GF-D8 (cell line): ENCODE results near the gene SPDYE1.
A peak's percentile ranks its signal among the peaks of the same experiment; 100 is the strongest.
"Not testable (repeated sequence)": the region's sequence is repeated elsewhere in the genome, so short reads cannot be mapped to it uniquely, and the experiment has no call there.

Experiments used
- DNase-seq: peaks from one replicate; lab custom pipeline; 2025; lab: John Stamatoyannopoulos, UW

The SPDYE1 gene, protein sequence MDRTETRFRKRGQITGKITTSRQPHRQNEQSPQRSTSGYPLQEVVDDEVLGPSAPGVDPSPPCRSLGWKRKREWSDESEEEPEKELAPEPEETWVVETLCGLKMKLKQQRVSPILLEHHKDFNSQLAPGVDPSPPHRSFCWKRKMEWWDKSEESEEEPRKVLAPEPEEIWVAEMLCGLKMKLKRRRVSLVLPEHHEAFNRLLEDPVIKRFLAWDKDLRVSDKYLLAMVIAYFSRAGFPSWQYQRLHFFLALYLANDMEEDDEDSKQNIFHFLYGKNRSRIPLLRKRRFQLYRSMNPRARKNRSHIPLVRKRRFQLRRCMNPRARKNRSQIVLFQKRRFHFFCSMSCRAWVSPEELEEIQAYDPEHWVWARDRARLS

DNA sequence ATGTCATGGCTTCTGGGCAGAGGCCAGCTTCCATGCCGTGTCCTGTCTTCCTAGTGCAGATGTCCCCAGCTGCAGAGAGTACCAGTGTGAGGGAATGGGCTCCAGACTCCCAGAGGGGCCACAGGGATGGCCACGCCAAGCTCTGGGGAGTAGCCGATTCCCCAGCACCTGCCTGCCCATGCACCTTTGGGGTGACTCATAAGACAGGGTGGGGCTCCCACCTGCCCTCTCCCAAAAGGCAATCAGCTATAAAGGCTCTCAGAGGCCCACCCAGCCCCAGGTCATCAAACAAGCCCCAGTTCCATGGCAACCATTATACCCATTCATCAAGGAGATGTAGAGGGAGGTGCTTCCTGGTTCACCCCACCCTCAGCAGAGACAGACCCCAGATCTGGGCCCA, at the start of gene SPDYE1:
Gene SPDYE1 (plus strand): TSS at position 366 of the 400 bp plus-strand sequence. CDS start 2,053 bp downstream, outside the sequence.
- not testable (repeated sequence) for DNase-seq

DNA sequence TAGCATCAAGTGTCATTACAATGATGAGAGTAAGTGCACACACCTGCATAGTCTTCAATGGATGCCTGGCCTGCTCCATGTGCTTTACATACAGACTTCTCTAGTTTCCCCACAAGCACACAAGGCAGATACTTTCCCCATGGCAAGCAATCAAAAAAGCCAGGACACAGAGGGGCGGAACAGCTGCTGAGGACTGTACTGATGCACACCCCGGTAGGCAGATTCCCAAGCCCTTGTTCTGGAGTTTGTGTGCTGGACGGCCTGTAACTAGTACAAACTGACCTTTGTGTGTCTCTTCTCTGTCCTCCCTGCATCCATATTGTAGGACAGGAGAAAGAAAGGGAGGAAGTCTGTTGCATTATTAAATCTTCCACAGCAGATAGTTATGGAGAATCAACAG, 45.7 kb upstream of the SPDYE1 start:
- DNase-seq, result no peak

DNA sequence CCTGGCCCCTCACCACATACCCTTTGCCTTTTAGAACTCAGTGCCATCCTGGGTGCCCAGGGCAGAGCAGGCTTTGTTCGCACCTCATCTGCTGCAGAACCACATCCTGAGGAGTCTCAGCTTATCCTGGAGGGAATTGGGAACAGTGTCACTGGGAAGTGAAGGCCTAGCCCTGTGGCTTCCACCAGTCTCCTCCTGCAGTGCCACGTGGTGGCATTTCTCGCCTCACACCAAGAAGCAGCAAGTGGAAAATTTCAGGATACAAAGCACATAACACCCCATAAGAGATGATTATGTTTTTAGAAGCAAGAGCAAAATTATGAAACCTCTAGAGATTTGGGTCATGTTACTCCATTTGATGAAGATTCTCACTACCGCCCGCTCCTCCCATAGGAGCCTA, 44.6 kb upstream of the SPDYE1 start:
- no peak for DNase-seq

DNA sequence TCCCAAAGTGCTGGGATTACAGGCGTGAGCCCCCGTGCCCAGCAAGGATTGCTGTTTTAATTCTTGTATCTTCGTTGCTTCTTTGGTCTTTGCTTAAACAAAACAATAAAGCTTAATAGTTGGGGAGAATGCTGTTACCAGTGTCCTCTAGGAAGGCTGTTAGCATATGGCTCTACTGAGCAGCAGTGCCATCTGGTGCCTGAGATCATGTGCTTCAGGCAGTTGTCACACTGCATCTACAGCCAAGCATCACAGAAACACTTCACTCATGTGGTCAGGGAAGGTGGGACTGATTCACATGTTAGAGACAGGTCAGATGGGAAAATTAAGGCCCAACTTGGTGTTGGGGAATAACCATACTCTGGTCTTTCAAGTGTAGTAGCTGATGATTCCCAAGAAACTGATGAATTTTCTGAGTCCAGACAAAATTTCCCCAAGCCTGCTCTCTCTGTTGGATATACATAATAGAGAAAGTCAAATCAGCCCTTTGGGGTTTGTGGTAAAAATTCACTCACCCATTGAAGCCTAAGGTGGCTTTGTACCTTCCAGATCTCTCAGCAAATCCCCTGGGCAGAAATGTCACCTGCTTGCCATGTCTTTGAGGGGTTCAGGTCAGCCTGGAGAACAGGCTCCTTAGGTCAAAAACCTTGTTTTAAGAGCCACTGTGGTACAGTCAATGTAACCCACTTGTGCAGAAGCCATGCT, 43.0 kb upstream of the SPDYE1 start:
- peak; percentile 29 for DNase-seq

DNA sequence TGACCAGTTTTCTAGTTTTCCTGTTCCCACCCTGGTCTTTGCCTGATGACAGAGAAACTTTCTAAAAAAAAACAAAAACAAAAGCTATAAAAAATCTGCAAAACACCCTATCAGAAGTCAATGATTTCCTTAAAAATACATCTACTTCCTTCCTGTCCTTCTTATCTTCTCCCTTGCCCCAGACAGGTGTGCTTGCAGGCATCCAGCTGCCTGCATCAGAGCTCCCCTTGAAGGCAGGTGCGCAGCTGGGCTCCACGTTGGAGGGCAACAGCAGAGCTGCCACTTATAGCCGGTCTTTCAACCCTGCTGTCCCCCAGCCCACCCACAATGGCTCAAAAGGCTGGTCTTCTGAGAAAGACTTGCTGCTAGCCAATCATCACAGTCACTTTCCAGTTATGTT, 41.7 kb upstream of the SPDYE1 start:
- no peak for DNase-seq

DNA sequence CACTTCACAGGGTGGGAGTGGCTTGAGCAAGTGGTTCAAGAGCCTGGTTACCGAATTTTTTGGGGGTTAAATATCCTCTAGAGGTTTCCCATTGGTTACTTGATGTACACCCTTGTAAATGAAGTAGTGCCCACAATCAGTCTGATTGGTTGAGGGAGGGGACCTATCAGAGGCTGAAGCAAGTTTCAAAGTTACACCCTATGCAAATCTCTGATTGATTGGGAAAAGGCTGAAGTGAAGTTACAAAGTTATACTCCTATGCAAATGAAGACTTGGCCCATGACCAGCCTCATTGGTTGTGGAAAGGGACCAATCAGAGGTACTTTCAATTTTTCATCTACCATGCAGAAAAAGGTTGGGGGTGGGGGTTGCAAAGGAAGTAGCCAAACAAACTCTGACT, 36.8 kb upstream of the SPDYE1 start:
- DNase-seq, result no peak

DNA sequence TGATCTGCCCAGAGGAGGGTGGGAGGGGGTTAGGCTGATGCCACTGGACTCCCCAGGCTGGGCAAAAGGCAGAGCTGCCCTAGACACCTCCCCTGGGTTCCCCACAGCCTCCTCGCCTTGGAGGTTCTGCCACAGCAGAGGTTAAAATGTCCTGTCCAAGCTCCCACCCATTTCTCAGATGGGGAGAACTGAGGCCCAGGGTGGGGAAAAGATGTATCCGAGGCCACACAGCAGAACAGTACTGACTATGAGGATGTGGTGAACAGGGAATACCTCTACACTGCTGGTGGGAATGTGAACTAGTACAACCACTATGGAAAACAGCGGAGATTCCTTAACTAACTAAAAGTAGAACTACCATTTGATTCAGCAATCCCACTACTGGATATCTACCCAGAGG, 31.3 kb upstream of the SPDYE1 start:
- DNase-seq, result not testable (repeated sequence)

DNA sequence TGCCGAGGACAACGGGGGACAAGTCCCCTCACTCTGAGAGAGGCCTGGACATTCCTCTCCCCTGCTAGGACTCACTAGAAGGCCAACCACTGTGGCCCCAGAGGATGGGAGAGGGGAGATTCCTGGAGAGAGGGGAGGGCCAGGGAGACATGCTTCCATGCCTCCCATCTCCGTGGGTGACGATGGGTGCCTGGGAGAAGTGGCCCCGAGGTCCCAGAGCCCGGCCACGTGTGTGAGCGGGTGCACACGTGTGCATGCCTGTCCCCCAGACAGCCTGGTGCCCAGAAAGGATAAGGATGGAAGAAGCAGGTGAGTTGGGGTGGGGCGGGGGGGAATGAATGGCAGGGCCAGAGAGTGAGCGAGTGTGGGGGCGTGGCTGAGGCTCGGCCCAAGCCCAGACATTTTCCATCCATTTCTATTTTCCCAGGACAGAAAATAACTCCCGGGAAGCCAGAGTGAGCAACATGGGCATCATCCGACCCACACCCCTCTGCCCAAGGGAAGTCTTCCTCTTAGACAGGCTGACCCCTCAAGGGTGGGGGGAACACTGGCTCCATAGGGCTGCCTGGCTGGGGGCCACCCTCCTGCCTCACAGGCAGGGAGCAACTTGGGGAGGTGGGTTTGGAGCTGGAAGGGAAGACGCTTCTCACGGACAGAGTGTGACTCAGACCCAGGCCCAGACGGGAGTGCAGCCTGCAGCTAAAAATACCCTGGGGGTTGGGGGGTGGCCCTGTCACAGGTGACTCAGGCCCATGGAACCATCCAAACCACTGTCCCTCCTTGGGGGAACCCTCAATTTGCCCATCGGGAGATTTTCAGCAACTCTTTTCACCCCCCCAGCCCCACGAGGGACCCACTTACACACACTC, 29.3 kb upstream of the SPDYE1 start:
- DNase-seq, result not testable (repeated sequence)

DNA sequence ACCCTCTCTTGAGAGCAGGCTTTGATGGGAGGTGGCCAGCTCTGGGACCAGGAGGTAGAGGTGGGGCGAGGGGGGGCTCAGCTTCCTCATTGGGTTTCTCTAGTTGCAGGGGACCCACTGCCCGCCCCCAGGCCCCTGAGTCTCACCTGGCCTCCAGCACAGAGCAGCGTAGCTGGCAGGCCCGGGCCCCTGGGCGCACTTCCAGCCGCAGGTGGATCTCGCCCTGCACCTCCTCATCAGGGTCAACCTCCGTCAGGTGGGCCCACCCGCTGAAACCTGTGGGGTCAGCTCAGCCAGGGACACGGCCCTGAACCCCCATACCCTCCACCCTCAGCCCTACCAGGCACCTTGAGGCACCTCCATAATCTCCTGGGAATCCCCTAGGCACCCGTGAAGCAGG, 28.1 kb upstream of the SPDYE1 start:
- not testable (repeated sequence) for DNase-seq

DNA sequence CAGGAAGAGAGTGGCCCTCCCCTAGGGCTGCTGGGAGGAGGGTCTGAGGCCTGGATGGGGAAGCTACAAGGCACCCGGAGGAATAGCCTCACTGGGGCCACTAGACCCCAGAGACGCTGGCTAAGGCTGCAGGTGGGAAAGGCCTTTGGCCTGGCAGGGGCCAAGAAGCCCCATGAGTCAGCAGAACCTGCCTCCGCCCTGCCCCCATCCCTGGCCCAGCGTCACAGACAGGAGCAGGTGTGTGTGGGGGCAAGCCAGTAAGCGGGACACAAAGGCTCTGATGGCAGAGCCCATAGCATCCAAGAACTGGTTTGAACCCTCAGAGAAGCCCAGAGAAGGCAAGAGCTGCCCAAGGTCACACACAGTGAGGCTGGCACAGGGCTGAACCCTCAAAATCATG, 27.0 kb upstream of the SPDYE1 start:
- DNase-seq, result not testable (repeated sequence)

DNA sequence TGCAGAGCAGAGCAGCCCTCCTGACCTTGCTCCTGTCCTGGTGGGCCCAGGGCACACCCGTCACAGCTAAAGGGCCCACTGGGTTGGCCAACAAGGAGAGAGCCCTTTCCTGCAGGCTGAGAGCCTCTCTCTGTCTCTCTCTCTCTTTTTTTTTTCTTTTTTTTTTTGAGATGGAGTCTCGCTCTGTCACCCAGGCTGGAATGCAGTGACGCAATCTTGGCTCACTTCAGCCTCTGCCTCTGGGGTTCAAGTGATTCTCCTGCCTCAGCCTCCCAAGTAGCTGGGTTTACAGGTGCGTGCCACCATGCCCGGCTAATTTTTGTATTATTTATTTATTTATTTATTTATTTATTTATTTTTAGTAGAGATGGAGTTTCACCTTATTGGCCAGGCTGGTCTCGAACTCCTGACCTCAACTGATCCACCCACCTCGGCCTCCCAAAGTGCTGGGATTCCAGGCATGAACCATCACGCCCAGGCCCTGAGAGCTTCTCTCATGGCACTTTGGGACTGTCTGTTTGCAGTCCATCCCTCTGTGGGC, 23.6 kb upstream of the SPDYE1 start:
- DNase-seq, result not testable (repeated sequence)

DNA sequence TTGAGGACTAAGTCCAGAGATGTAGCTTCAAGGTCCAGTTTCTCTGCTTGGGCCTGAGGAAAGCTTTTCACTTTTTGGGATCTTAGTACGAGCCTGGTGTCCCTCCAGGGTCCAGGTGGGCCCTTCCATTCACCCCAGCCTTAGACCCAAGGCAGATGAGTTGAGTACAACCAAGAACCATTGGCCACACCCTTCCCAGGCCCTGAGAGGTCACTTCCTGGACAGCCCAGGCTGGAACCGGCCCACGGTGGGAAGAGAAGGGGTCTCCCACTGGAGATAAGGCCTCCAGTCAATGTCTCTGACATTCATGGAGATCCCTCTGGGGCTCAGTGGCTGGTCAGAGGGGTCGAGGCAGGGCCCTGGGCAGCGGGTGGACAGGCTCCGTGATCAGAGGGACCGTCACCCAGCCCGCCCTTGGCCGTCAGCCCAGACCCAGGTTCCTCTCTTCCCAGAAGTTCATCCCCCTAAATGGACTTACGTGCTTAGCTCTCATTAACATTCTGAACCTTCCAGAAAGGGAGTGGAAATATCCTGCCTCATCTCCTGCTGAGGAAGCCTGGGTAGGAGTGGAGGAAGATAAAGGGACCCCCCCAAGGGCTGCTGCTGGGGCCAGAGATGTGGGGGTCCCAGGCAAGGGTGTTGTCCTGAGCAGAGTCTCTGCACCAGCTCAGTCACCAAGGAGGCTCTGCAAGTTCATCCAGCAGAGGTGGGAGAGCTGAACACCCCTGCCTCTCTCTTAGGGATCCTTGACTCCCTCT, 22.8 kb upstream of the SPDYE1 start:
- not testable (repeated sequence) for DNase-seq

DNA sequence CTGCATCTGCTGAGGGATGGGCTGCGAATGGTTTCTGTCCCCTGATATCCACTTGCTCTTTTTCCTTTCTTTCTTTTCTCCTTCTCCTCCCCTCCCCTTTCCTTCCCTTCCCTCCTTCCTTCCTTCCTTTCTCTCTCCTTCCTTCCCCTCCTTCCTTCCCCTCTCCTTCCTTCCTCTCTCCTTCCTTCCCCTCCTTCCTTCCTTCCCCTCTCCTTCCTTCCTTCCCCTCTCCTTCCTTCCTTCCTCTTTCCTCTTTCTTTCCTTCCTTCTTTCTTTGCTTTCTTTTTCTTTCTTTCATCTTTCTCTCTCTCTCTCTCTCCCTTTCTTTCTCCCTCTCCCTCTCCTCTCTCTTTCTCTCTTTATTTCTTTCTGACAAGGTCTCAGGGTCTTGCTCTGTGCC, 20.2 kb upstream of the SPDYE1 start:
- DNase-seq, result no peak

DNA sequence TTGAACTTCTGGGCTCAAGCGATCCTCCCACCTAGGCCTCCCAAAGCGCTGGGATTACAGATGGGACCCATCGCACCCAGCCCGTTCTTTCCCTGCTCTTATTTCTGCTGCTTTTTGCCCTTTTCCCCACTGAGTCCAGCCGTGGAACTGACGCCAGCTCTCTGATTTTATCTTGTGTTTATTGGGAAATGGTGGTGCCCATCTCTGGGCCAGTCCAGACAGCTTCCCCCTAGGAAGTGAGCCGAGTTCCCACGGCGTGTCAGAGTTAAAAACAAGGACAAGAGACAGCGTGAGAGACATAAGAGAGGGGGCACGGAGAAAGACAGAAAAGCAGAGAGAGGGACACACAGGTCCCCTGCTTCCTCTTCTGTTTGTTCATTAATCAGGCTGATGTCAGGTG, 19.6 kb upstream of the SPDYE1 start:
- DNase-seq, result not testable (repeated sequence)

DNA sequence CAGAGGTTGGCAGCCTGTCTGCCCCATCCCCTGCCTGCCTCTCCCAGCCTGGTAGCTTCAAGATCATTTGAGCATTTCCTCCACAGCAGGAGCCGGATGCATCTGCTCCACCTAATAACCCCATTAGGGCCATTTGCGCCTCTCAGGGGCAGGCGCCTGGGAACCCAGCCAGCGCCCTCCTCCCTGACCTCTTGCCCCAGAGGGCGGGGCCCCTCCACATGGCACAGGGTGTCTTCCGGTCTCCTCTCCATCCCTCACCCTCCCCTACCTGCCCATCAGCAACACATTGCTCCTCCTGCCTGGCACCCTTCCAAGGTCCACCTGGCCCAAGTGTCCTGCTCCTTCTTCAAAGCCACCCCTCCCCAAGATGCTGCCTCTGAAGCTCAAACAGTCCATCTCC, 14.8 kb upstream of the SPDYE1 start:
- not testable (repeated sequence) for DNase-seq

DNA sequence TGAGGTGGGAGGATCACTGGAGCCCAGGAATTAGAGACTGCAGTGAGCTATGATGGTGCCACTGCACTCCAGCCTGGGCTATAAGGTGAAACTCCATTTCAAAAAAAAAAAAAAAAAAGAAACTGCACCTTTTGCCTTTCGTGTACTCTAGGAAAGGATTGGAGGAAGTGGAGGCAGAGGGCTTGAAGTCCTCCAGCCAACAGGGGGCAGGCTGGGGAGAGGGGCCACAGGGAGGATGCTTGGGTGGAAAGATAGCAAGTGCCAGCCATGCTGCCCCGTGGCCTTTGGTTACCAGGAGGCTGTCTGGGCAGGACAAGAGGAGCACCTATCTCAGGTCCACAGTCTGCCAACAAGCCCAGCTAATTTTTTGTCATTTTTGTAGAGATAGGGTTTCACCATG, 14.0 kb upstream of the SPDYE1 start:
- not testable (repeated sequence) for DNase-seq

DNA sequence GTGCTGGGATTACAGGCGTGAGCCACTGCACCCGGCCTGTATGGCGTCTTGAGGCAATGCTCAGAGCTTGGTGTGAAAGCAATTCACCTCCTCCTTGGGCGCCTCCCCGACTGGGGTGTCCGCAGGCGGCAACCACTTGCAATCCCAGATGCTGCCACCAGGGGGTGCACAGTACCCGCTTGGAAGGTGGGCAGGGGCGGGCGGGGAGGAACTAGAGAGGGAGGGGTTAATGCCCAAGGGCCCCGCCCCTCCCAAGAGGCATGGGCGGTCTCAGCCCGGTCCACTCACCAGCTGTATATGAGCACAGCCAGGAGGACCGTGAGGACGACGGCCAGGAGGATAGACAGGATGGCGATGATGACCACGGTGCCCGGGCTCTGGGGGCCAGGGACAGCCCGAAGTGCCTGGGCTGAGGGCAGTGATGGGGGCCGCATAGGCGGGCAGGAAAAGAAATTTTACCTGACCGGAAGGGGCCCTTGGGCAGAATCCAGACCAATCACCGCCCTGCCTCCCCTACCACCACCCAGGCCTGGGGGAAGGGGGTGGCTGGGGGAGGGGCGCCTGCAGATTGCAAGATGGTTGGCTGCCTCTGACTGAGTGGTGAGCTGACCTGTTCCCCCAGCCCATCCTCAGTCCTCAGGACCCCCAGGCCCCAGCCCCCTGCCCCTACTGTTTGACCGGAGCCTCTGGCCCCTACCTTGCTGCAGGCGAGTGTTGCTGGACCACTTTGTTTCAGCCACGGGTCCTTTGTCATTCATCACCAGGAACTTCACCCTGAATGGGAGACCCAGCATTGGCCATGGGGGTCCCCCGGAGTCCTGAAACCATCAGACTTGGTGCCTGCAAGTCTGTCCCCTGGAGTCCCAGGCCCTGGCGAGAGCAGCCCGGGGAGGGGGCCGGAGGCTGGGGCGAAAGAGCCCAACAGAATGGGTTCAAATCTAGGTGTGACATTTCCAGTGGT, 11.5 kb upstream of the SPDYE1 start:
- not testable (repeated sequence) for DNase-seq

DNA sequence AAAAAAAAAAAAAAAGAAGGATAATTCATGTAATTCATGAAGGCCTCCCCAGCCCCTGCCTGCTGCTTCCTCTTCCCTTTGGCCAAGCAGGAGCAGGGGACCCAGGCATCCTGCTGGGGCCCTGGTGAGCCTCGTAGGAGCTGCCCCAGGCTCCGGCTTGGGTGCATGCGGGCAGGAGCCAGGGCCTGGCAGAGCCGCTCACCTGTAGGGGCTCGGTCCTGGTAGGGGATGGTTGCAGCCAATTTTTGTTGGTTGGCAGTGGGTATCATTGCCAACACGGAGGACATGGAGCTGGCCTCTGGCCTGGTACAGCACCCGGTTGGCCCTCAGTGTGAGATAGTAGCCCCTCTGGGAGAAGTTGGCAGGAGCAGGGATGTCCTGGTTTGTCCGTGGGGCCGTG, 10.2 kb upstream of the SPDYE1 start:
- DNase-seq, result not testable (repeated sequence)

DNA sequence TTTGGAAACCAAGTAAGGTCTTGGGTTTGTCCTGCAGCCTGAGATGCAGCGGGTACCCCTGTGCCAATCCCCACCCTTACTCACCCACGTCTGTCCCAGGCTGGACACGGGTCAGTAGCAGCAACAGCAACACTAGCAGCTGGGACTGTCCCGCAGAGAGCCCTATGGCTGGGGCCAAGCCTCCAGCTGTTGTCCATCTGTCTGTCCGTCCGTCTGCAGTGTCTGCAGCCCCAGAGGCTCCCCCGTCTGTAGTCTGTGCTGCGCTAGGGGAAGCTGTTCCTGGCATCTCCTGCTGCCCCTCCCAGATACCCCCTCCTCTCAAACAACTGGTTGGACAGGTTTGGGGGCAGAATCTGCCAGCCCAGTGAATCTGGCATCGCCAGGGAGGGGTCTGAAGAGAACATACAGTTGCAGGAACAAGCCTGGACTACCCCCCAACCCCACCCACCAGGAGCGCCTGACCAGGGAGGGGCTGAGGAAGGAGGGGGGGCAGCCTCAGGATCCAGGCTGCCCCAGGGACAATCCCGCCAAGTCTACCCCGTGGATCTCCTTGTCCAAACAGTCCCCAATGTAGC, 7.6 kb upstream of the SPDYE1 start:
- DNase-seq, result not testable (repeated sequence)

DNA sequence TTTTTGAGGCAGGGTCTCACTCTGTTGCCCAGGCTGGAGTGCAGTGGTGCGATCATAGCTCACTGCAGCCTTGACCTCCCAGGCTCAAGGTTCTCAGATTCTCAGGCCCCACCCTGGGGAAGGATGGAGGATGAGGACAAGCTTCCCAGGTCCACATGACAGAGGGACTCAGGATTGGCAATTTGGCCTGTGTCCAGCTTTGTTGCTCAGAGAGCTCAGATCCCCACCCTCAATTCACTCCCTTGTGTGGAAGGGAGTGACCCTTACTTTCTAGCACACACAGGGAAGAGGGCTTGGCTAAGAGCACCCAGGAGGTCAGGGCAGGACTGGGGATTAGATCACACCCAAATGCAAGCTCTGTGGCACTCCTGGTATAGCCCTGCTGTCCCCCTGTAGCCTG, 6.9 kb upstream of the SPDYE1 start:
- DNase-seq, result not testable (repeated sequence)
